Measurements from ENCODE around the gene KCTD16.

Gene KCTD16

GRCh38 chr5:144481861-144482260 lies 311.2 kb downstream of the KCTD16 start:
- no peaks in the 10 kb centered on the region for H3K9me3 ChIP-seq (ENCODE audit: control insufficient read depth, insufficient read depth, low read depth, low read length)
- no peaks in the 10 kb centered on the region for H3K27me3 ChIP-seq (ENCODE audit: control insufficient read depth, insufficient read depth, low read length)
- no peak overlapping the region for H3K4me3 ChIP-seq (ENCODE audit: low read depth, low read length)
- H3K9ac ChIP-seq (ENCODE audit: low read length): no peak overlapping the region
- H3K4me1 ChIP-seq (ENCODE audit: control insufficient read depth, insufficient read depth, low read length): peaks cover 12% of the 10 kb centered on the region; the same call in 1 of the 2 replicates
- H3K36me3 ChIP-seq (ENCODE audit: control insufficient read depth, insufficient read depth, low read length): no peaks in the 10 kb centered on the region
- H3K27ac ChIP-seq (ENCODE audit: low read depth, low read length): no peak overlapping the region

GRCh38 chr5:144484124-144484897 lies 313.6 kb downstream of the KCTD16 start:
- Histone ChIP-seq H3K4me3 (ENCODE audit: low read depth, low read length) (no peak overlapping the region), H3K36me3 (ENCODE audit: control insufficient read depth, insufficient read depth, low read length) (no peaks in the 10 kb centered on the region), H3K4me1 (ENCODE audit: control insufficient read depth, insufficient read depth, low read length) (peaks cover 30% of the 10 kb centered on the region), H3K9ac (ENCODE audit: low read length) (no peak overlapping the region), H3K9me3 (ENCODE audit: control insufficient read depth, insufficient read depth, low read depth, low read length) (no peaks in the 10 kb centered on the region), H3K27me3 (ENCODE audit: control insufficient read depth, insufficient read depth, low read length) (no peaks in the 10 kb centered on the region), H3K27ac (ENCODE audit: low read depth, low read length) (no peak overlapping the region)

GRCh38 chr5:144485540-144485939 lies 314.9 kb downstream of the KCTD16 start:
- peaks cover 30% of the 10 kb centered on the region for H3K4me1 ChIP-seq (ENCODE audit: control insufficient read depth, insufficient read depth, low read length)
- H3K27me3 ChIP-seq (ENCODE audit: control insufficient read depth, insufficient read depth, low read length): no peaks in the 10 kb centered on the region

GRCh38 chr5:144487207-144487606 lies 316.5 kb downstream of the KCTD16 start:
- H3K36me3 ChIP-seq (ENCODE audit: control insufficient read depth, insufficient read depth, low read length): no peaks in the 10 kb centered on the region
- H3K27me3 ChIP-seq (ENCODE audit: control insufficient read depth, insufficient read depth, low read length): no peaks in the 10 kb centered on the region
- H3K4me3 ChIP-seq (ENCODE audit: low read depth, low read length): no peak overlapping the region
- H3K27ac ChIP-seq (ENCODE audit: low read depth, low read length): no peak overlapping the region
- no peaks in the 10 kb centered on the region for H3K9me3 ChIP-seq (ENCODE audit: control insufficient read depth, insufficient read depth, low read depth, low read length)
- peaks cover 30% of the 10 kb centered on the region for H3K4me1 ChIP-seq (ENCODE audit: control insufficient read depth, insufficient read depth, low read length)
- H3K9ac ChIP-seq (ENCODE audit: low read length): no peak overlapping the region

More at GRCh38 chr5:144485540-144485939, 314.9 kb downstream of the KCTD16 start:
- Histone ChIP-seq H3K36me3 (ENCODE audit: control insufficient read depth, insufficient read depth, low read length) (no peaks in the 10 kb centered on the region), H3K27ac (ENCODE audit: low read depth, low read length) (no peak overlapping the region), H3K9me3 (ENCODE audit: control insufficient read depth, insufficient read depth, low read depth, low read length) (no peaks in the 10 kb centered on the region), H3K9ac (ENCODE audit: low read length) (no peak overlapping the region), H3K4me3 (ENCODE audit: low read depth, low read length) (no peak overlapping the region)

GRCh38 chr5:144487761-144488160 lies 317.1 kb downstream of the KCTD16 start:
- Histone ChIP-seq H3K9me3 (ENCODE audit: control insufficient read depth, insufficient read depth, low read depth, low read length) (no peaks in the 10 kb centered on the region), H3K9ac (ENCODE audit: low read length) (no peak overlapping the region), H3K36me3 (ENCODE audit: control insufficient read depth, insufficient read depth, low read length) (no peaks in the 10 kb centered on the region), H3K27ac (ENCODE audit: low read depth, low read length) (no peak overlapping the region), H3K4me1 (ENCODE audit: control insufficient read depth, insufficient read depth, low read length) (peaks cover 30% of the 10 kb centered on the region), H3K27me3 (ENCODE audit: control insufficient read depth, insufficient read depth, low read length) (no peaks in the 10 kb centered on the region), H3K4me3 (ENCODE audit: low read depth, low read length) (no peak overlapping the region)

- peaks cover 29% of the 10 kb centered on the region for H3K27me3 ChIP-seq (ENCODE audit: control insufficient read depth, insufficient read depth, low read length)
- no peaks in the 10 kb centered on the region for H3K36me3 ChIP-seq (ENCODE audit: control insufficient read depth, insufficient read depth, low read length)
- no peak overlapping the region for H3K27ac ChIP-seq (ENCODE audit: low read depth, low read length)
- H3K4me1 ChIP-seq (ENCODE audit: control insufficient read depth, insufficient read depth, low read length): peaks cover 9% of the 10 kb centered on the region; the same call in 1 of the 2 replicates
- no peaks in the 10 kb centered on the region for H3K9me3 ChIP-seq (ENCODE audit: control insufficient read depth, insufficient read depth, low read depth, low read length)
- no peak overlapping the region for H3K4me3 ChIP-seq (ENCODE audit: low read depth, low read length)
- H3K9ac ChIP-seq (ENCODE audit: low read length): no peak overlapping the region
Observed at GRCh38 chr5:144503123-144503522, 332.4 kb downstream of the KCTD16 start.

GRCh38 chr5:144504929-144505577 lies 334.4 kb downstream of the KCTD16 start:
- Histone ChIP-seq H3K27ac (ENCODE audit: low read depth, low read length) (no peak overlapping the region), H3K4me3 (ENCODE audit: low read depth, low read length) (no peak overlapping the region)

GRCh38 chr5:144510845-144511579 lies 340.3 kb downstream of the KCTD16 start:
- Histone ChIP-seq H3K36me3 (ENCODE audit: control insufficient read depth, insufficient read depth, low read length) (no peaks in the 10 kb centered on the region), H3K9me3 (ENCODE audit: control insufficient read depth, insufficient read depth, low read depth, low read length) (no peaks in the 10 kb centered on the region), H3K9ac (ENCODE audit: low read length) (no peak overlapping the region), H3K27me3 (ENCODE audit: control insufficient read depth, insufficient read depth, low read length) (peaks cover 15% of the 10 kb centered on the region), H3K4me3 (ENCODE audit: low read depth, low read length) (no peak overlapping the region), H3K4me1 (ENCODE audit: control insufficient read depth, insufficient read depth, low read length) (no peaks in the 10 kb centered on the region), H3K27ac (ENCODE audit: low read depth, low read length) (no peak overlapping the region)

More at GRCh38 chr5:144504929-144505577, 334.4 kb downstream of the KCTD16 start:
- peaks cover 29% of the 10 kb centered on the region for H3K27me3 ChIP-seq (ENCODE audit: control insufficient read depth, insufficient read depth, low read length)
- H3K4me1 ChIP-seq (ENCODE audit: control insufficient read depth, insufficient read depth, low read length): peaks cover 9% of the 10 kb centered on the region; the same call in 1 of the 2 replicates
- H3K9ac ChIP-seq (ENCODE audit: low read length): no peak overlapping the region
- no peaks in the 10 kb centered on the region for H3K9me3 ChIP-seq (ENCODE audit: control insufficient read depth, insufficient read depth, low read depth, low read length)
- no peaks in the 10 kb centered on the region for H3K36me3 ChIP-seq (ENCODE audit: control insufficient read depth, insufficient read depth, low read length)

GRCh38 chr5:144511580-144512072 lies 341.0 kb downstream of the KCTD16 start:
- H3K27ac ChIP-seq (ENCODE audit: low read depth, low read length): no peak overlapping the region
- no peaks in the 10 kb centered on the region for H3K9me3 ChIP-seq (ENCODE audit: control insufficient read depth, insufficient read depth, low read depth, low read length)
- H3K27me3 ChIP-seq (ENCODE audit: control insufficient read depth, insufficient read depth, low read length): peaks cover 8% of the 10 kb centered on the region
- H3K4me3 ChIP-seq (ENCODE audit: low read depth, low read length): no peak overlapping the region
- no peaks in the 10 kb centered on the region for H3K36me3 ChIP-seq (ENCODE audit: control insufficient read depth, insufficient read depth, low read length)
- H3K9ac ChIP-seq (ENCODE audit: low read length): no peak overlapping the region
- no peaks in the 10 kb centered on the region for H3K4me1 ChIP-seq (ENCODE audit: control insufficient read depth, insufficient read depth, low read length)

- Histone ChIP-seq H3K9ac (ENCODE audit: low read length) (no peak overlapping the region), H3K27ac (ENCODE audit: low read depth, low read length) (no peak overlapping the region), H3K36me3 (ENCODE audit: control insufficient read depth, insufficient read depth, low read length) (no peaks in the 10 kb centered on the region), H3K27me3 (ENCODE audit: control insufficient read depth, insufficient read depth, low read length) (no peaks in the 10 kb centered on the region), H3K9me3 (ENCODE audit: control insufficient read depth, insufficient read depth, low read depth, low read length) (no peaks in the 10 kb centered on the region), H3K4me1 (ENCODE audit: control insufficient read depth, insufficient read depth, low read length) (no peaks in the 10 kb centered on the region; the same call in 1 of the 2 replicates), H3K4me3 (ENCODE audit: low read depth, low read length) (no peak overlapping the region)
Observed at GRCh38 chr5:144522698-144523097, 352.0 kb downstream of the KCTD16 start.
